ENCODE measurements around the gene DACH1.

GRCh38 chr13:71877256-71877653 lies 10.3 kb upstream of the DACH1 start:
- TF ChIP-seq CTCF (IDR thresholded peaks at IDR 0.05; ENCODE audit: extremely low read depth in 1 of 2, insufficient read depth in 1 of 2, low read depth in 1 of 2, low read length in 2 of 2) (no peak), POLR2A (IDR thresholded peaks at IDR 0.05; ENCODE audit: low read depth, low read length) (no peak)

Data from endothelial cell of umbilical vein (primary cell).